Endometrial microvascular endothelial cells (primary cell): ENCODE results near the gene HDGF. TPM values are rescaled to one million over a fixed set of nuclear protein-coding genes. Genes with fewer than 3 reads are reported as not detected.

ENCODE experiments used
- total RNA-seq: library from RNA; depleted of rRNA; stranded (reverse); fragments of >200 nt; gene quantifications from one replicate; pipeline ENCODE4 v1.2.3, GENCODE V29; 2015; ENCODE audit errors: inconsistent ontology term

The HDGF gene
- total RNA-seq, 1 donor from 2014 or later, result 299 TPM

Other genes starting within 250 kb of the HDGF start
- 39.4 TPM for gene IQGAP3, start 179.1 kb downstream of the HDGF start, total RNA-seq
- not detected for gene TTC24, start 172.0 kb downstream of the HDGF start, total RNA-seq
- 92.0 TPM for gene NAXE, start 159.9 kb downstream of the HDGF start, total RNA-seq
- 12.9 TPM for gene GPATCH4, start 150.2 kb downstream of the HDGF start, total RNA-seq
- gene HAPLN2, start 132.3 kb downstream of the HDGF start, total RNA-seq, result not detected
- not detected for gene BCAN, start 109.6 kb downstream of the HDGF start, total RNA-seq
- gene NES, start 74.3 kb downstream of the HDGF start, total RNA-seq, result 239 TPM
- not detected for gene CRABP2, start 46.1 kb downstream of the HDGF start, total RNA-seq
- 3.1 TPM for gene METTL25B, start 23.2 kb downstream of the HDGF start, total RNA-seq
- gene ISG20L2, start 22.9 kb downstream of the HDGF start, total RNA-seq, result 21.4 TPM
- gene MRPL24, start 10.6 kb downstream of the HDGF start, total RNA-seq, result 87.7 TPM
- 48.2 TPM for gene PRCC, start 15.9 kb upstream of the HDGF start, total RNA-seq
- gene SH2D2A, start 65.2 kb upstream of the HDGF start, total RNA-seq, result 0.19 TPM
- not detected for gene INSRR, start 107.4 kb upstream of the HDGF start, total RNA-seq
- gene NTRK1, start 109.2 kb upstream of the HDGF start, total RNA-seq, result not detected
- gene PEAR1, start 142.0 kb upstream of the HDGF start, total RNA-seq, result 50.3 TPM
- gene LRRC71, start 169.0 kb upstream of the HDGF start, total RNA-seq, result not detected